Stimulated activated CD4-positive, alpha-beta T cell treated with anti-CD3 and anti-CD28 coated beads, Interleukin-12 subunit alpha, Interleukin-12 subunit beta, amount 100 ng/mL, for 48 hours (primary cell): ENCODE results near the gene B3GAT1.

Source experiments
- DNase-seq, 3 donors: peaks; one replicate each; pipeline ENCODE4 v3.0.0-alpha.2; 2020; ENCODE audit warnings: low read depth in 2 of 3, low spot score in 1 of 3

B3GAT1 gene

DNA sequence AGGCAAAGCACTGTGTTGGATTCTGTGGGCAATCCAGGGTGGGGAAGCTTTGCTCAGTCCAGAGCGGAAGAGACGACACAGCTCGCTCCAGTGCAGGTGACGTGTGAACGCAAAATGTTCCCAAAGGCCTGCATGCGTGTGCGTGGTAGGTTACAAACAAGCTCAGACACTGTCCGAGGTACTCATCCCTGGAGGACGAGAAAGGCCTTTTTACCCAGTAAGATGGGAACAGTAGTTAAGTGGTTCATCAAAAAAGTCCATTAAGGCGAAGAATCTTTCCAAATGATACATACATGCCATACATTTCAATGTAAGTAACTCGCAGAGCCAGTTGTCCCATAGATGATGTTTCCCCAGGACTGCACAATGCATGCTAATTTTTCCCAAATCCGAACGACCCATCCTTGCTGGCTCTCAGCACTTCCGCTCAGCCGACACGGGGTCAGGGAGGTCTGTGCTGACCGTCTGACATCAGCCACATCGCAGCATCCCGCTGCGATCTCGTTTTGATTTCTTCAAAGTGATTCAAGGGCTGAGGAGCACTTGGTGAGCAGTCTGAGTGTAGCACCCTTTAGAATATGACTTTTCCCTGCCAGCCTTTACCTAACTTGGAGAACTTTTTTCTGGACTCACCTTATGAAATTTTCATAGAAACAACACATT, 19.0 kb downstream of the B3GAT1 start:
- DNase-seq, result no peak

DNA sequence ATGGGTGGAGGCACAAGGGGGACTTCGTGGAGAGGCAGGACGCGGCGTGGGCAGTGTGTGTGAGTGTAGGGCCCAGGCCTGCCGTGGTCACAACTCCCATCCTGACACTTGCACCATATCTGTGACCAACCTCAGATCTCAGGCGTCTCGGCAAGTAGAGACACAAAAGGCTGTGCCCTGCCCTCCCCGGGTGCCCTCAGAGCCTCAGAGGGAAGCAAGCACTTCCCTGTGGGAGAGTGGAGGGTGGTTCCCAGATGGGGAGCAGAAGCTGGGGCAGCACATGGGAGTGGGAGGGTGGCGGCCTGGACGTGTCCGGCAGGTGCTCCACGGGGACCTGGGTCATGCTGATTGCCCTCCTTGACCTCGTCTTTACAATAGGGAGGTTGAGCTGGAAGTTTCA, 20.4 kb downstream of the B3GAT1 start:
- no peak for DNase-seq

DNA sequence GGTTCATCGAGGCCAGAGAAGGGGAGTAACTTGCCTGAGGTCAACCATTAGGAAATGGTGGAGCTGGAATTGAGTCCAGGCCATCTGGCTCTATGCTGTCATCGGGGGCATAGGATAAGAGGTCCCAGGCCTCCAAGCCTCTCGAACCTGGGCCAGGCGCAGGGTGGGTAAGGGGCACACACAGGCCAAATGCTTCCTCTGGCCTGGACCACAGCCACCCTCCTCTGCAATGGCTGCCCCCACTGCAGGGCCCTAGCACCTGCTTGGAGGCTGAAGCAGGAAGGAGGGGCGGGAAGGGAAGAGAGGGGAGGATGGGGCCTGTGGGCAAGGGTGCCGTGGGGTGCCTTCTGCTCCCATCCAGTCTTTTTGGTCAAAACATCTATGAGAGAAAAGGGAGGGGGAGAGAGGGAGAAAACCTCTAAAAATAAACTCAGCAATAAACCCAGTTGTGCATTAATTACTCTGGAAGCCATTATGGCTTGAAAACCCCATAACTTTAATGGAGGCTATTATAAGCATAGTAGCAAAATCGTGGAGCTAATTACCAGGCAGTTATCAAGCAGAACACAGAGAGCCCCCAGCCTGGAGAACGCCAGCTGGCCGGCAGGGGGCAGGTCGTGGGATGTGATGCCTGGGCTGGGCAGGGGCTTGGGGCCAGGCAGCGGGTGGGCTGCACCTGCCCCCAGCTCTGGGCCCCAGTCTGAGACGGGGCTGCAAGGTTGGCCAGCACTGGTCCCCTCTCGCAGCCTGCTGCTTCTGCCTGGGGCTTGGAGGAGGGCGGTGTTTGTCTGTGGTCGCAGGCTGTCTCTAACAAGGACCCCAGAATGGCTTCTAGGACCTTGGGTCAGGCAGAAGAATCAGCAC, 21.1 kb downstream of the B3GAT1 start:
- DNase-seq, result no peak

DNA sequence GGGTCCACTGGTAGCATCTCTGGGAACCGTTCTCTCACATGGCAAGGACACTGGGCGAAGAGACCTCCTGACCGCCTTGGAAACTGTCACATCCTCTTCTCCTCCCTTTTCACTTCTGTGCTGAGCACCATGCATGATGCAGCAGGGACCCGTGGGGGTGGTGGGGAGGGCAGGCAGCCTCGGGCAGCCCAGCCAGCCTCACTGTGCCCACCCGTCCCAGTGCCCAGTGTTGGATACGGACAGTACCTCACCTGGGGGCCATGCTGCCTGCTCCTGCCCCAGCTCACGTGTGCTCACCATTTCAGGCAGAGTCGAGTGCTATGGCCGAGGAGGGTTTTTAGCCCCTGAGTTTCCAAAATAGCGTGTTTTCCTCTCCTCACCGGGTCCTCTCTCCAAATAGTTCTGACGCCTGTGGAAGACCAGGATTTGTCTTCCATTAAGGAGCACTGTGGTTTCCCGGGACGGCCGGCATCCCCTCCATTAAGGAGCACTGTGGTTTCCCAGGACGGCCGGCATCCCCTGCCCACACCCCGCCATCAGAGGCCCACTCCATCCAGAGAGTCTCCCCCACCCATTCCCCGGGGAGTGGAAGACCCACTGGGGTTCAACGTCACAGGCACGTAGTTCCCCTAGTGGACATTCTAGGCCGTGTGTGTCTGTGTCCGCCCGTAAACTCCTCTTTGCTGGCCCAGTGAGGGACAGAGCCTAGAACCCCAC, 22.4 kb downstream of the B3GAT1 start:
- no peak for DNase-seq

DNA sequence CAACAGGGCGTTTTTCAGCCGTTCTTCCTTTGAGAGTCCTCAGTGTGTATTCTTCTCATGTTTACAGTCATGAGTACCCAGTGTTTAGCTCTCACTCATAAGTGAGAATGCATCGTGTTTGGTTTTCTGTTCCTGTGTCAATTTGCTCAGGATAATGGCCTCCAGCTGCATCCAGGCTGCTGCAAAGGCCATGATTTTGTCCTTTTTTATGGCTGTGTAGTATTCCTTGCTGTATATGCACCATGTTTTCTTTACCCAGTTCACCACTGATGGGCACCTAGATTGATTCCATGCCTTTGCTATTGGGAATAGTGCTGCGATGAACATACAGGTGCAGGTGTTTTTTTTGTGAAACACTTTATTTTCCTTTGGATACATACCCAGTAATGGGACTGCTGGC, 23.5 kb downstream of the B3GAT1 start:
- no peak for DNase-seq

DNA sequence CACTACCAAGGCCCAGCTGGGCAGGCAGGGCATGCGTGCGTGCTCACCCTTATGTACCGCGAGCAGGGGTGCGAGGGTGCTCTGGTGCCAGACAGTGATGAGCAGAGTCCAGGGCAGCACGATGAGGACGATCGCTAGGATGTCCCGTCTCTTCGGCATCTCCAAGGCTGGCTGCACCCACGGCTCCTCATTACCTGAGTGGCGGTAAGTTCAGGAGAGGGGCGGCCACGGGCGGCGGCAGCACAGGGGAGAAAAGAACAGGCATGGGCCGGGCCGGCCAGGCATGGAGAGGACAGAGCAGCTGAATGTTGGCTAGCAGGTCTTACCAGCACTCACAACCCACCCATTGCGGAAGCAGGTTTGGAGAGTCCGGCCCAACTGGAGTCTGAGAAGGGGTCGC, 24.5 kb downstream of the B3GAT1 start:
- DNase-seq, result no peak

DNA sequence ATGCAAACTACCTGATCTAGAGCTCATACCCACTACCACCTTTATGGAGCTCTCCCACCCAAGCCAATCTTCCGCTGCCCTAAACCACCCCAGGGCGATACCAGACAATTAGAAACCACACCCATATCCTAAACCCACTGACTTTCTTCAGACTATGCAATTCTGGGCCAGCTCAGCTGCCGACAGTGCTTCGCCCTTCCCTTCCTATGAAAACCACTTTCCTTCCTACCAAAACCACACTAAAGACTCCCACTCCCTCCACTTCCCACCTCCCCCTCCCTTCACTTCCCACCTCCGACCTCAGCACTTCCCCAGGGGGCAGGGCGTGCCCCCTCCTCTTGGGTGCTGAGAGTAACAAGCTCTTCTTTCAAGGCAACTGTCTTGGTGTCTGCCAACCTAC, 25.1 kb downstream of the B3GAT1 start:
- DNase-seq, result no peak

DNA sequence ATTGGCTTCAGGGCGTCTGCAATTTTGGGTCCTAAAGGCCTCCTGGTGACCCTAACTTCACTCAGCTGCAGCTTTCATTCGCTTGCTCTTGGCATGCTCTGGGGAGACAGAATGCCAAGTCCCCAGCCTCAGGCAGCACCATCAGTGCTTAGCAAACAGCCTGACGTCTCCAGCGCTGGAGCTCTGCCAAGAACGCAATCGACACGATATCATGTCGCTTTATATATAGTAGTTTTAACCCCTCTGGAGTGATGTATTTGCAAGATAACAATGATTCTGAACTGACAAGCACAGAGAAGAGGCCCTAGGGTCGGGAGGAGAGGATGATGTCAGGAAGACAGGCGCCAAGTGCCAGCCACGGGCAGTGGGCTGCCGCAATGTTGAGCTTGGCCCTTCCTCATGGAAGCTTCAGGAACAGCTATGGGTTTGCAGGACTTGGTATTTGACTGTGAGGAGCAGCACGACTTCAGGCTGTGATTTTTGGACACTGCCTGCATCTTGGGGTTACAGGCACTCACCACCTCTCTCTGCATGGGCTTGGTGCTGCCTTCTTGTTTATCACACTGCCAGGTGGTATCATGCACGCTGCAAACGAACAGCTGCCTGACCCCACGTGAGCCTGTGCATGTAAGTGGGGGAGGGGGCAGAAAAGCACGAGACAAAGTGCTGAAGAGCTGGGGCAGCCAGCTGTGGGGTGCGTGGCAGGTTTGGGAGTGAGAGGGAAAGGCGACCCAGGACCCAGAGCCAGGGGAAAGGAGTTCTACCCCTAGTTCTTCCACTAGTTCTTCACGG, 26.1 kb downstream of the B3GAT1 start:
- no peak for DNase-seq

DNA sequence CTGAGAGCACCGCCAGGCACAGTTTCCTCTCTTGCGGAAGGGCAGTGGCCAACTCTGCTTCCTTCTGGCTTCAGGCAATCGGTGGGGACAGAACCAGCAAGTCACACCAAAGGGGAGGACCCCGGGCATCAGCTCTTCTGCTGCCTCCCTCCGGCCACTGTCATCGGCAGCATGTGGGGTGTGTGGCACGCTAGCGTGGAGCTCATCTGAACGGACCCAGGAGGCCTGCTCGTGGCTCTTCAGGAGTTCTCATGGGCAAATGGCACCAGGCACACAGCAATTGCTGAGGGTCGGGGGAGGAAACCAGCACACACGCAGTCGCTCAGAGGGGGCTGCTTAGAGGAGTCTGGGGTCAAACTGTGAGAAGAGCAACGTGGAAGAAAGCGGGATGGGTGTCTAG, 26.9 kb downstream of the B3GAT1 start:
- no peak for DNase-seq

DNA sequence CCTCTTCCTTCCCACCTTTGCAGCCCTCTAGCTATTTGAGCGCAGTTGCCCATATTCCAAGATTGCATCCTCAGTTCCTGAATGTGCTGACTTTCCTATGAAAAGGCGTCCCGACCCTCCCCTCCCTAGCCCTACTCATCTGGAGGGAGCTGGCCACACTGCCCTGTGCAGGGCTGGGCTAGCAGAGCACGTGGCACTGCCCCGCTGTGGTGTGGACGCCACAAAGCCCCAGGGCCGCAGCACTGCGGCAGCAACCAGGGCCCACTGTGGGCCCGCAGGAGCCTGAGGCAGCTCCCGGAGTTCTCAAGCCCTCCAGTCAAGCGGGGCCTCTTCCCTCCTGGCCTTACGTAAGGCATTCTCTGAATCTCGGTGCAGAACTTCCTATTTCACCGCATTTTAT, 27.6 kb downstream of the B3GAT1 start:
- DNase-seq, result no peak

DNA sequence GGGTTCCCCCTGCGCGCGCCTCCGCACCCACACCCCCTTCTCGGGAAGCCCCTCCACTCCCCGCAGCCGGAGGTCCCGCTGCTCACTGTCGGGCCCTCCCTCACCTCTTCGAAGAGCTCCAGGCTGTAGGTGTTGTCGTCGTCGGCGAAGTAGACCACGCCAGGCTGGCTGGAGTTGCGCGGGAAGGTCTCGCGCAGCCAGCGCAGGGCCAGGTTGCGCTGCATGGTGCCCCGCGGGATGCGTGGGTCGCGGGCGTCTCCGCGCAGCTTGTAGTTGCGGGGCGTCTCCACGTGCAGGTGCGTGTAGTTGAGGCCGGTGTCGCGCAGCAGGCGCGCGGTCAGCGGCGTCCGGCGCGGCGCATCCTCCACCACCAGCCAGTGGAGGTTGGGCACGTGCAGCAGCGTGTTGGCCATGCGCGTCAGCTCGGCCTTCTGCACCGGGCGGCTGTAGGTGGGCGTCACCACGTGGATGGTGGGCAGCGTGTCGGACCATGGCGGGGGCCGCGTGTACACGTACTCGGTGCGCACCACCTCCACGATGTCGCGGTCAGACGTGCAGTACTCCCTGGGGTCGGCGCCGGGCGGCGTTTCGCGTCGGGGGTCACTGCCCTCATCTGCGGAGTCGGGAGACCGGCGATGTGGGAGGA, 28.3 kb downstream of the B3GAT1 start:
- DNase-seq, result no peak

DNA sequence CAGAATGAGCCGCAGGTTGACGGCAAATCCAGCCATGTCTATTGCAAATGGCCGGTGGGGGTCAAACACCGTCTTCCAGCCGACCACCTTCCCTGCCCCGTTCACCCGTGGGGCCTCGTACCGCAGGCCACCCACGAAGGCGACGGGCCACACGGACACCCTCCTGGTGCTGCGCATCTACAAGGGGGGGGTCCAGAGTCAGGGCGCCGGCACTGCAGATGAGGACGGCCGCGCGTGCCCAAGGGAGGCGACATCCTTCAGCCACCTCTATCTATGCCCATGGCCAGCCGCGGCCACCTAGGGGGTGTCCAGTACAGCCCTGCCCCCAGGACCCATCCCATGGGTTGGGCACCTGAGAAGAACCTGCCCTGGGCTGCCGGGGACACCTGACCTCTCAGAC, 29.2 kb downstream of the B3GAT1 start:
- DNase-seq, result no peak

DNA sequence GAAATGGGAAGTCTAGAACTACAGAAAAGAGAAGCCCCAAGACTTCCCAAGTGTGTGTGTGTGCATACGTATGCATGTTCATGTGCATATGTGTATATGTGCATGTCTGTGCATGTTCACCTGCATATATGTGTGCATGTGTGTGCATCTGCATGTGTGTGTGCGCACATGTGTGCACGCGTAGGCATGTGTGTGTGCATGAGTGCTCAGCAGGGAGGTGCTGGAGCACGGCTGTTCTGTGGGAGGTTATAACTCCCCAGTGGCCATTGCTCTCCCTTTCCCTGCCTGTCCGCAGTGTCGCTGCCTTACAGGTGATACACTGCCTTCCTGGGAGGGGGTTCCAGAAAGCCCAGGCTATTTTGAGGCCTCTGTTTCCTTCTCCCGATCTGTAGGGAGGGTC, 29.8 kb downstream of the B3GAT1 start:
- no peak for DNase-seq

DNA sequence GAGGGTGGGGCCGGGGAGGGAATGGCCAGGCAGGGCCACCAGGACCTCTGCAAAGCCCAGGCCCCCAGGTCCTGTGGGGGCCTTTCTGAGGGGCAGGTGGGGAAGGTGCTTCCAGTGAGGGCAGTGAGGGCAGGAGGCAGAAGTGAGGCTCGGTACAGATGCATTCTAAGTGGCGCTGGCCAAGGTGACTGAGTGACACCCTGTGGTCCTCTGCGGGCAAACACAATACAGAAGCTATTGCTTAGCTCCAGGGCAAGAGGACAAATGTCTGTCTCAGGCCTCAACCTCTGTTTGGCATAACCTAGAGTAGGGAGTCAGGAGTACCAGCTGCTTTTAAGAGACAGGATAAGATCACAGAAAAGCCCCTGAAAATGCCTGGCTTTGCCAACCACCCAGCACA, 31.3 kb downstream of the B3GAT1 start:
- no peak for DNase-seq

DNA sequence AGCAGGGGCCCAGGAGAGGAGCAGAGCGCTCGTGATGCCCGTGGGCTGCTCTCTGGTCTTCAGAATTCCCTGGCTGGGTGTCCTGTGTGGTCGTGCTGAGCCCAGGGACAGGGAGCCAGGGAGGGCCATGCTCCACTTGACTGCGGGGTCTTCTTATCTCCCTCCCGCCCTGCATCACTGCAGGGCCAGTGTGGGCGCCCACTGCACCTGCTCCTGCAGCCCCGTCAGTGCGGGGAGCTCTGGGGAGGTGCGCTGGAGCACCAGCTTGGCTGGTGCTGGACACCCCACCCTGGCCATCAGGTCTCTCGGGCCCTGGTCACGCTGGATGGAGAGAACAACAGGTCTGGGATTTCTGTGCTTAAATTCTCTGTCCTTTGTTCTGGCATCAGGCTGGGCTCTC, 31.8 kb downstream of the B3GAT1 start:
- no peak for DNase-seq

DNA sequence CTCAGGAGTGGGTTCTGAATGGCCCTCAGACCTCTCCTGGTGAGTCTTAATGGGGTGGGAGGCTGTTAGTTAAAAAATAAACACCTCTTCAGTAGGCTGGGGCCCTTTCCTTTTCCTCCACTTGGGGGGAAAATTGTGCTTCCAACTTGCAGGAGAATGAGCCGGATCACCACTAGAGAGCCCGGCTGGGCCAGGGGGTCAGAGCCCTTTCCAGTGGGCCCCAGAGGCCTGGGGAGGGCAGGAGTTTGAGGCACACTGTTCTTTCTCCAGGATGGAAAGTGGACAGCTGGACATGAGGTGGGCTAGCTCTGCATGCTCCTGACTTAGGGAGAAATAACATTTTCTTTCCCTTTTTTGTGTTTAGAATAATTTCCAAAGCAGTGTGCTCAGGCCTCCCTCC, 32.8 kb downstream of the B3GAT1 start:
- no peak for DNase-seq

DNA sequence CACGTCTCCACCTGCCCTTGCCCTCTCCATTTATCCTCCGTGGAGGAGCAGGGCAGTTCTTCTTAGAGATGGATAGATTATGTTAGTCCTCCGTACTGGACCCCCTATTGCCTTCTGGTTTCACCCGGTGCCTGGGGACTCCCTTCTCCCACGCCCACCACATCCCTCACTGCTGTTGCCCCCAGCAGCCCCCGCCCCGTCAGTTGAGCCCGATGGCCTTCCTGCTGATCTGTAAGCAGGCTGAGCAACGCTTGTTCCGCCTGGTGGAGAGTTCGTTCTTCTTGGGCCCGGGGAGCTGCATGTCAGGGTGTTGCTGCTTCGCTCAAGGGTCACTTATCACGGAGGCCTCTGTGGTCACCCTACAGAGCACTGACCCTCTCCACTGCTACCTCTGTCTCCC, 34.2 kb downstream of the B3GAT1 start:
- DNase-seq, result no peak

DNA sequence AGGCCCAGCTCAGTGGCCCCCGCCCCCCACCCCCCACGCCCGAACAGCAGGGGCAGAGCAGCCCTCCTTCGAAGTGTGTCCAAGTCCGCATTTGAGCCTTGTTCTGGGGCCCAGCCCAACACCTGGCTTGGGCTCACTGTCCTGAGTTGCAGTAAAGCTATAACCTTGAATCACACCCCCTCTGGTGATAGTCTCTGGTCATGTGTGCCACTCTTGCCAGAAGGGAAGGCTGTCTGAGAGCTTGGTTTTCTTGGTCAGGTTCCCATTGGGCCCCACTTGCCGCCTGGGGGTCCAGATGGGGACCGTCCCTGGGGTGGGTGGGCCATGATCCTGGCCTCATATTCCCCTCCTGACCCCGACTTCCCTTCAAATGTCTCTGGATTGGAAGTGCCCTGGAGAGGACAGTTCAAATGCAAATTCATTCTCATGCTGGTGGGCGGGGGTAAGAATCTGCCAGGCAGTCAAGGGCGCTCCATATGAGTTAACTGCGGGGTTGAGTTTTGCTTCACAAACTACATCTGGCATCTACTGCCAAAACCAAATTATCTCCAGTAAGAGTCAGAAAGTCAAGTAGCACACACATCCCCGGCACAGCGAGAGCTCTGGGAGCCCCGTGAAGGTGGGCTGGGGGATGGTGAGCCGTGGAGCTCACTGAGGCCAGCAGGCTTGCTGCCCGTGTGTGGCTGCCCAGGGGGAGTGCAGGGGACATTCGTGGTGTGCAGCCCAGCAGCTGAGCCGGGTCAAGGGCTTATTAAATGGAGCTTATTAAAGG, 35.7 kb downstream of the B3GAT1 start:
- no peak for DNase-seq

DNA sequence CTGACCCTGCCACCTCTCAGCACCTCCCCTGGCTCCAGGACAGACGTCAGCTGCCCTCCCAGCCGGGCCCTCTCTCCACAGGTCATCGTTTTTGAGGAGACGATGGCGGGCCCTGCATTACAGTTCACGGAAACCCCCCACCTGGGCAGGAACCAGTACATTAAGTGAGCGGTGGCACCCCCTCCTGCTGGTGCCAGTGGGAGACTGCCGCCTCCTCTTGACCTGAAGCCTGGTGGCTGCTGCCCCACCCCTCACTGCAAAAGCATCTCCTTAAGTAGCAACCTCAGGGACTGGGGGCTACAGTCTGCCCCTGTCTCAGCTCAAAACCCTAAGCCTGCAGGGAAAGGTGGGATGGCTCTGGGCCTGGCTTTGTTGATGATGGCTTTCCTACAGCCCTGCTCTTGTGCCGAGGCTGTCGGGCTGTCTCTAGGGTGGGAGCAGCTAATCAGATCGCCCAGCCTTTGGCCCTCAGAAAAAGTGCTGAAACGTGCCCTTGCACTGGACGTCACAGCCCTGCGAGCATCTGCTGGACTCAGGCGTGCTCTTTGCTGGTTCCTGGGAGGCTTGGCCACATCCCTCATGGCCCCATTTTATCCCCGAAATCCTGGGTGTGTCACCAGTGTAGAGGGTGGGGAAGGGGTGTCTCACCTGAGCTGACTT, 37.0 kb downstream of the B3GAT1 start:
- no peak for DNase-seq

DNA sequence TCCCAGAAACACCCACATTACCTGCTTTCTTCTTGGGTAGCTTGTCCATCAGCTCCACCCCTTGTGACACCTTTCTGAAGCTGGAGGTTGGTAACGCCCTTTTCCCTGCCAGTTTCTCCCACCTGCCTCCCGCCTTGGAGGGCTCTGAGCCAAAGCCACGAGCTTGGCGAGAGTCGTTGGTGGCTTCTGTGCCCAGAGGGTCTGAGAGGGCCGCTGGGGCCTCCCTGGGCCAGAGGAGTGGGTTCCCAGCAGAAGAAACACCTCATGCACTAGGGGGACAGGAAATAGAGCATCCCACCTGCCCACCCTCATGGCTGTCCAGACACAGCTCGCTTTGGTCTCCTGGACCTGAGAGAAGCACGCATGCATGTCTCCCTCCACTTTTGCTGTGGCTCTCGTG, 37.9 kb downstream of the B3GAT1 start:
- no peak for DNase-seq
